ENCODE results near the gene ATP9A.

Gene ATP9A

GRCh38 chr20:51790256-51790655, 22.1 kb upstream of the ATP9A start:
- WGBS, 2 donors (ENCODE audit: extremely low coverage in 2 of 2, insufficient read length in 2 of 2, insufficient replicate concordance in 1 of 2): no CpG with 5 or more reads among the region's 17 CpGs
- no peak overlapping the region for H3K23ac ChIP-seq (ENCODE audit: low read depth, low read length, poor library complexity)
- H2AK5ac ChIP-seq (ENCODE audit: low read depth, low read length): no peak overlapping the region
- no peak overlapping the region for H2BK15ac ChIP-seq (ENCODE audit: low read length)
- H3K9ac ChIP-seq (ENCODE audit: low read depth, low read length, poor library complexity): no peak overlapping the region
- no peak overlapping the region for H2BK120ac ChIP-seq (ENCODE audit: low read depth, low read length)
- peaks cover 20% of the 10 kb centered on the region for H3K79me1 ChIP-seq (ENCODE audit: low read depth, low read length)
- H4K8ac ChIP-seq (ENCODE audit: low read depth, low read length): no peak overlapping the region
- H3K27ac ChIP-seq (replicated peaks; ENCODE audit: low read length): no peak overlapping the region
- H3K4me1 ChIP-seq (ENCODE audit: control insufficient read depth in 2 of 2, insufficient read depth in 1 of 2, low read depth in 1 of 2, low read length in 2 of 2): peaks cover 0 to 10% of the 10 kb centered on the region in 2 donors
- H2BK5ac ChIP-seq (ENCODE audit: low read length): no peak overlapping the region
- no peak overlapping the region for H3K4me3 ChIP-seq (ENCODE audit: low read length in 2 of 2)
- peaks cover 61 to 99% of the 10 kb centered on the region in 2 donors for H3K36me3 ChIP-seq (replicated peaks in 1 of 2; ENCODE audit: control insufficient read depth in 2 of 2, insufficient read depth in 2 of 2, low read length in 2 of 2)
- no peak overlapping the region for H3K4ac ChIP-seq (ENCODE audit: low read length)
- H2BK12ac ChIP-seq (ENCODE audit: low read length): no peak overlapping the region
- no peaks in the 10 kb centered on the region for H3K9me3 ChIP-seq (replicated peaks in 1 of 2; ENCODE audit: control insufficient read depth in 2 of 2, insufficient read depth in 1 of 2, low read depth in 1 of 2, low read length in 2 of 2)
- no peak overlapping the region for H4K91ac ChIP-seq (ENCODE audit: low read depth, low read length, poor library complexity)
- no peak overlapping the region for H2AFZ ChIP-seq (ENCODE audit: low read length)
- H3K14ac ChIP-seq (ENCODE audit: low read length): no peak overlapping the region
- no peaks in the 10 kb centered on the region for H3K27me3 ChIP-seq (ENCODE audit: control insufficient read depth in 3 of 3, insufficient read depth in 3 of 3, low read depth in 1 of 3, low read length in 3 of 3)
- H3K18ac ChIP-seq (ENCODE audit: low read length): no peak overlapping the region
- no peak overlapping the region for H3K4me2 ChIP-seq (ENCODE audit: insufficient read depth, low read length, poor library complexity, severe bottlenecking)
- no peak for DNase-seq (ENCODE audit: low spot score)

GRCh38 chr20:51789434-51789833, 21.2 kb upstream of the ATP9A start:
- H2AFZ ChIP-seq (ENCODE audit: low read length): no peak overlapping the region
- no peak overlapping the region for H2BK5ac ChIP-seq (ENCODE audit: low read length)
- H3K79me1 ChIP-seq (ENCODE audit: low read depth, low read length): peaks cover 20% of the 10 kb centered on the region
- no peak overlapping the region for H3K4me3 ChIP-seq (ENCODE audit: low read length in 2 of 2)
- no peak overlapping the region for H3K9ac ChIP-seq (ENCODE audit: low read depth, low read length, poor library complexity)
- H3K9me3 ChIP-seq (replicated peaks in 1 of 2; ENCODE audit: control insufficient read depth in 2 of 2, insufficient read depth in 1 of 2, low read depth in 1 of 2, low read length in 2 of 2): no peaks in the 10 kb centered on the region
- H3K18ac ChIP-seq (ENCODE audit: low read length): no peak overlapping the region
- H3K27me3 ChIP-seq (ENCODE audit: control insufficient read depth in 3 of 3, insufficient read depth in 3 of 3, low read depth in 1 of 3, low read length in 3 of 3): no peaks in the 10 kb centered on the region
- H3K4me1 ChIP-seq (ENCODE audit: control insufficient read depth in 2 of 2, insufficient read depth in 1 of 2, low read depth in 1 of 2, low read length in 2 of 2): peaks cover 0 to 6% of the 10 kb centered on the region in 2 donors
- no peak overlapping the region for H2BK120ac ChIP-seq (ENCODE audit: low read depth, low read length)
- no peak overlapping the region for H3K23ac ChIP-seq (ENCODE audit: low read depth, low read length, poor library complexity)
- peaks cover 63 to 99% of the 10 kb centered on the region in 2 donors for H3K36me3 ChIP-seq (replicated peaks in 1 of 2; ENCODE audit: control insufficient read depth in 2 of 2, insufficient read depth in 2 of 2, low read length in 2 of 2)
- H4K8ac ChIP-seq (ENCODE audit: low read depth, low read length): no peak overlapping the region
- H3K27ac ChIP-seq (replicated peaks; ENCODE audit: low read length): no peak overlapping the region
- no peak overlapping the region for H2BK12ac ChIP-seq (ENCODE audit: low read length)
- H2BK15ac ChIP-seq (ENCODE audit: low read length): no peak overlapping the region
- H3K14ac ChIP-seq (ENCODE audit: low read length): no peak overlapping the region
- no peak overlapping the region for H2AK5ac ChIP-seq (ENCODE audit: low read depth, low read length)
- no peak overlapping the region for H3K4ac ChIP-seq (ENCODE audit: low read length)
- no CpG with 5 or more reads among the region's 2 CpGs for WGBS, 2 donors (ENCODE audit: extremely low coverage in 2 of 2, insufficient read length in 2 of 2, insufficient replicate concordance in 1 of 2)
- H4K91ac ChIP-seq (ENCODE audit: low read depth, low read length, poor library complexity): no peak overlapping the region
- no peak overlapping the region for H3K4me2 ChIP-seq (ENCODE audit: insufficient read depth, low read length, poor library complexity, severe bottlenecking)
- no peak for DNase-seq (ENCODE audit: low spot score)

- Histone ChIP-seq H3K79me1 (ENCODE audit: low read depth, low read length) (peaks cover 20% of the 10 kb centered on the region), H3K4me1 (ENCODE audit: control insufficient read depth in 2 of 2, insufficient read depth in 1 of 2, low read depth in 1 of 2, low read length in 2 of 2) (peaks cover 0 to 4% of the 10 kb centered on the region in 2 donors), H3K4me2 (ENCODE audit: insufficient read depth, low read length, poor library complexity, severe bottlenecking) (no peak overlapping the region), H2BK15ac (ENCODE audit: low read length) (no peak overlapping the region), H2AK5ac (ENCODE audit: low read depth, low read length) (no peak overlapping the region), H3K4ac (ENCODE audit: low read length) (no peak overlapping the region), H4K8ac (ENCODE audit: low read depth, low read length) (no peak overlapping the region), H2BK120ac (ENCODE audit: low read depth, low read length) (no peak overlapping the region), H4K91ac (ENCODE audit: low read depth, low read length, poor library complexity) (no peak overlapping the region), H2BK5ac (ENCODE audit: low read length) (no peak overlapping the region), H3K18ac (ENCODE audit: low read length) (no peak overlapping the region), H2BK12ac (ENCODE audit: low read length) (no peak overlapping the region), H2AFZ (ENCODE audit: low read length) (no peak overlapping the region), H3K9me3 (replicated peaks in 1 of 2; ENCODE audit: control insufficient read depth in 2 of 2, insufficient read depth in 1 of 2, low read depth in 1 of 2, low read length in 2 of 2) (no peaks in the 10 kb centered on the region), H3K14ac (ENCODE audit: low read length) (no peak overlapping the region), H3K27ac (replicated peaks; ENCODE audit: low read length) (no peak overlapping the region), H3K9ac (ENCODE audit: low read depth, low read length, poor library complexity) (no peak overlapping the region), H3K27me3 (ENCODE audit: control insufficient read depth in 3 of 3, insufficient read depth in 3 of 3, low read depth in 1 of 3, low read length in 3 of 3) (no peaks in the 10 kb centered on the region), H3K4me3 (ENCODE audit: low read length in 2 of 2) (no peak overlapping the region), H3K23ac (ENCODE audit: low read depth, low read length, poor library complexity) (no peak overlapping the region), H3K36me3 (replicated peaks in 1 of 2; ENCODE audit: control insufficient read depth in 2 of 2, insufficient read depth in 2 of 2, low read length in 2 of 2) (peaks cover 66 to 99% of the 10 kb centered on the region in 2 donors)
- no CpG with 5 or more reads among the region's 14 CpGs for WGBS, 2 donors (ENCODE audit: extremely low coverage in 2 of 2, insufficient read length in 2 of 2, insufficient replicate concordance in 1 of 2)
- DNase-seq (ENCODE audit: low spot score): no peak
Measured at GRCh38 chr20:51788822-51789221, 20.6 kb upstream of the ATP9A start.

- no peaks in the 10 kb centered on the region for H3K4me1 ChIP-seq (ENCODE audit: control insufficient read depth in 2 of 2, insufficient read depth in 1 of 2, low read depth in 1 of 2, low read length in 2 of 2)
- no peak overlapping the region for H2BK15ac ChIP-seq (ENCODE audit: low read length)
- no peak overlapping the region for H3K4me2 ChIP-seq (ENCODE audit: insufficient read depth, low read length, poor library complexity, severe bottlenecking)
- H4K91ac ChIP-seq (ENCODE audit: low read depth, low read length, poor library complexity): no peak overlapping the region
- no peak overlapping the region for H3K4me3 ChIP-seq (ENCODE audit: low read length in 2 of 2)
- H3K18ac ChIP-seq (ENCODE audit: low read length): no peak overlapping the region
- H3K9ac ChIP-seq (ENCODE audit: low read depth, low read length, poor library complexity): no peak overlapping the region
- WGBS, 2 donors (ENCODE audit: extremely low coverage in 2 of 2, insufficient read length in 2 of 2, insufficient replicate concordance in 1 of 2): no CpG with 5 or more reads among the region's 15 CpGs
- no peaks in the 10 kb centered on the region for H3K27me3 ChIP-seq (ENCODE audit: control insufficient read depth in 3 of 3, insufficient read depth in 3 of 3, low read depth in 1 of 3, low read length in 3 of 3)
- no peak overlapping the region for H2AFZ ChIP-seq (ENCODE audit: low read length)
- H4K8ac ChIP-seq (ENCODE audit: low read depth, low read length): no peak overlapping the region
- H3K9me3 ChIP-seq (replicated peaks in 1 of 2; ENCODE audit: control insufficient read depth in 2 of 2, insufficient read depth in 1 of 2, low read depth in 1 of 2, low read length in 2 of 2): peaks cover 4 to 26% of the 10 kb centered on the region in 2 donors
- peaks cover 2% of the 10 kb centered on the region for H3K79me1 ChIP-seq (ENCODE audit: low read depth, low read length)
- H2BK5ac ChIP-seq (ENCODE audit: low read length): no peak overlapping the region
- DNase-seq (ENCODE audit: low spot score): no peak
- no peak overlapping the region for H2BK120ac ChIP-seq (ENCODE audit: low read depth, low read length)
- H3K4ac ChIP-seq (ENCODE audit: low read length): no peak overlapping the region
- H3K23ac ChIP-seq (ENCODE audit: low read depth, low read length, poor library complexity): no peak overlapping the region
- no peak overlapping the region for H2AK5ac ChIP-seq (ENCODE audit: low read depth, low read length)
- H3K36me3 ChIP-seq (replicated peaks in 1 of 2; ENCODE audit: control insufficient read depth in 2 of 2, insufficient read depth in 2 of 2, low read length in 2 of 2): peaks cover 68 to 99% of the 10 kb centered on the region in 2 donors
- no peak overlapping the region for H3K14ac ChIP-seq (ENCODE audit: low read length)
- H2BK12ac ChIP-seq (ENCODE audit: low read length): no peak overlapping the region
- no peak overlapping the region for H3K27ac ChIP-seq (replicated peaks; ENCODE audit: low read length)
Measured at GRCh38 chr20:51784299-51784698, 16.1 kb upstream of the ATP9A start.
